Frontal cortex (tissue), 4 donors: ENCODE measurements around the gene MTSS2. TPM values are rescaled to one million over a fixed set of nuclear protein-coding genes. Genes with fewer than 3 reads are reported as not detected.

ENCODE experiments used
- DNase-seq, 2 donors: peaks; one replicate each; pipeline ENCODE4 v3.0.0; 2012; ENCODE audit warnings: low spot score in 2 of 2
- FAIRE-seq: peaks from 2 replicates; lab custom pipeline; 2012; peaks lifted over from hg19 to GRCh38; lab: Jason Lieb, UNC
- total RNA-seq: library from RNA; depleted of rRNA; stranded (reverse); fragments of >200 nt; gene quantifications from one replicate; pipeline ENCODE4 v1.2.3, GENCODE V29; 2014
- donor health status: control.
- donor health status: control.
- donor health status: control.

Gene MTSS2
- total RNA-seq, 1 donor from 2014 or later = 25.7 TPM

DNA sequence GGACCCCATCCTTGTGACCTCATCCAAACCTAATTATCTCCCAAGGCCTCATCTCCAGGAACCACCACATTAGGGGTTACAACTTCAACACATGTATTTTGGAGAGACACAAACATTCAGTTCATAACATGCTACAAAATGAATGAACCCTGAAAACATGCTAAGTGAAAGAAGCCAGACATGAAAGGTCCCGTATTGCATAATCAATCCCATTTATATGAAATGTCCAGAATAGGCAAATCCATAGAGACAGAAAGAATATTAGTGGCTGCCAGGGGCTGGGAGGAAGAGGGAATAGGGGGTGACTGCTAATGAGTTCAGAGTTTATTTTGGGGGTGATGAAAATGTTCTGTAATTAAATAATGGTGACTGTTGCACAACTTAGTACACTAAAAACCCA lies 43.2 kb downstream of the MTSS2 start:
- FAIRE-seq = no peak
- DNase-seq = no peak

DNA sequence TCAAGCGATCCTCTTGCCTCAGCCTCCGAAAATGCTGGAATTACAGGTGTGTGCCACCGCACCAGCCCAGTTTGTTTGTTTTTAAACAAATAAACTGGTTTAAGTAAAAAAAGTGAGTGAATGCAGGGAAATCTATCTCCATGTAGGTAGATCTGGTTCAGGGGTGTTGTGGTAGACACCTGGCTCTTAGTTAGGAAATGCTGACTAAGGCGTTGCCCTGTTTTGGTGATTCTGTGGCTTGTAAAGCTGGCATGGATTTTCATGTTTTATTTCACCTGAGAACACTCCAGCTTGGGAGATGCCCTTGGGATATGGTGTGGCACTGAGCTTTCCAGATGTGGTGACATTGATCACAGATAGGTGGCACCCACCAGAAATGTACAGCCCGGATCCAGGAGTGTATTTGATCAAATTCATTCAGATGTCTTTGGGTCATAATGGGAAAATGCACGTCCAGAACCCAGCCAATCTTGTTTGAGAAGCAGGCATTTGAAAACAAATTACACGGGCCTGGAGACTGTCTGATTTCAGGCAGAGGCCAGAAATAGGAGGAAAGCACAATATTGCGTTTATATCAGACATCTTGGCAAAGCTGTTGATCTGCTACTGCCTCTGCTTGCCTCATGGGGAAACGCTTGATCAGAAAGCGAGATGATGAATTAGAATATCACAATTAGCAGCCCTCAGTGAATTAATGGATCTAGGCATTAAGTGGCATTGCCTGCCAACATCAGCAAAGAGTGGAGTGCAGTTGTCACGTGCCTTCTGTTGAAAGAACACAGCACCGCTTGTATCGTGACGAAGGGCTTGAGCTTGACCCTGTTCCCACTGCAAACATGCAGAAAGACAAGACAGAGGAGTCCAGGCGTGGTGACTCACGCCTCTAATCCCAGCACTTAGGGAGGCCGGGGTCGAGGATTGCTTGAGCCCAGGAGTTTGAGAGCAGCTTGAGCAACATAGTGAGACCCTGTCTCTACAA lies 46.8 kb downstream of the MTSS2 start:
- FAIRE-seq (no peak), DNase-seq (no peak)

Other genes starting within 250 kb of the MTSS2 start
- 26.9 TPM for gene ST3GAL2, start 247.0 kb downstream of the MTSS2 start, total RNA-seq
- gene FCSK, start 231.5 kb downstream of the MTSS2 start, total RNA-seq = 6.5 TPM
- 45.7 TPM for gene COG4, start 162.5 kb downstream of the MTSS2 start, total RNA-seq
- gene SF3B3, start 162.2 kb downstream of the MTSS2 start, total RNA-seq = 71.3 TPM
- gene IL34, start 39.5 kb downstream of the MTSS2 start, total RNA-seq = 1.6 TPM
- 13.0 TPM for gene VAC14, start 115.1 kb upstream of the MTSS2 start, total RNA-seq